HL-60 (cell line): ENCODE results near the gene CYSTM1.

ENCODE experiments used
- DNase-seq, 2 experiments: peaks; one replicate each; pipeline ENCODE4 v3.0.0-alpha.2; 2010 to 2020; ENCODE audit warnings: low read depth in 1 of 2, low spot score in 1 of 2
- H3K27ac ChIP-seq: fragments of 250-450 bp; sonication (Bioruptor Pico); replicated peaks from 2 replicates; pipeline ENCODE4 v1.5.1; 2020; ENCODE audit warnings: mild to moderate bottlenecking, moderate library complexity
- H3K27me3 ChIP-seq: fragments of 250-450 bp; sonication (Bioruptor Pico); 2 replicates; pipeline ENCODE4 v1.5.1; 2021; ENCODE audit warnings: mild to moderate bottlenecking, moderate library complexity; ENCODE audit not compliant: insufficient read depth, poor library complexity, severe bottlenecking
- H3K4me3 ChIP-seq: replicated peaks from 2 replicates; pipeline ENCODE4 v1.5.1; 2011; ENCODE audit warnings: mild to moderate bottlenecking, control low read depth, low read length; ENCODE audit not compliant: insufficient read depth
- CTCF ChIP-seq: IDR thresholded peaks from one replicate; pipeline ENCODE4 v1.5.1; 2011; ENCODE audit warnings: low read length, control low read depth, inconsistent platforms; ENCODE audit not compliant: insufficient read depth
- GABPA ChIP-seq: IDR thresholded peaks from 2 replicates; pipeline ENCODE4 v1.6.1; 2012; ENCODE audit warnings: low read depth
- POLR2AphosphoS5 ChIP-seq: IDR thresholded peaks from 2 replicates; pipeline ENCODE4 v1.6.1; 2012; ENCODE audit warnings: low read depth
- SPI1 ChIP-seq: IDR thresholded peaks from 2 replicates; pipeline ENCODE4 v1.6.1; 2012; ENCODE audit warnings: low read depth, mild to moderate bottlenecking, borderline replicate concordance
- TF ChIP-seq, protein P1 (sequence below): IDR thresholded peaks from 2 replicates; pipeline ENCODE4 v1.6.1; 2012; ENCODE audit warnings: low read depth; ENCODE audit not compliant: insufficient replicate concordance

CYSTM1 gene

GRCh38 chr5:140262221-140262620 lies 87.2 kb downstream of the CYSTM1 start:
- no peak for DNase-seq
- TF ChIP-seq CTCF (no peak), POLR2AphosphoS5 (no peak), GABPA (no peak), SPI1 (no peak)
- TF ChIP-seq, protein P1, sequence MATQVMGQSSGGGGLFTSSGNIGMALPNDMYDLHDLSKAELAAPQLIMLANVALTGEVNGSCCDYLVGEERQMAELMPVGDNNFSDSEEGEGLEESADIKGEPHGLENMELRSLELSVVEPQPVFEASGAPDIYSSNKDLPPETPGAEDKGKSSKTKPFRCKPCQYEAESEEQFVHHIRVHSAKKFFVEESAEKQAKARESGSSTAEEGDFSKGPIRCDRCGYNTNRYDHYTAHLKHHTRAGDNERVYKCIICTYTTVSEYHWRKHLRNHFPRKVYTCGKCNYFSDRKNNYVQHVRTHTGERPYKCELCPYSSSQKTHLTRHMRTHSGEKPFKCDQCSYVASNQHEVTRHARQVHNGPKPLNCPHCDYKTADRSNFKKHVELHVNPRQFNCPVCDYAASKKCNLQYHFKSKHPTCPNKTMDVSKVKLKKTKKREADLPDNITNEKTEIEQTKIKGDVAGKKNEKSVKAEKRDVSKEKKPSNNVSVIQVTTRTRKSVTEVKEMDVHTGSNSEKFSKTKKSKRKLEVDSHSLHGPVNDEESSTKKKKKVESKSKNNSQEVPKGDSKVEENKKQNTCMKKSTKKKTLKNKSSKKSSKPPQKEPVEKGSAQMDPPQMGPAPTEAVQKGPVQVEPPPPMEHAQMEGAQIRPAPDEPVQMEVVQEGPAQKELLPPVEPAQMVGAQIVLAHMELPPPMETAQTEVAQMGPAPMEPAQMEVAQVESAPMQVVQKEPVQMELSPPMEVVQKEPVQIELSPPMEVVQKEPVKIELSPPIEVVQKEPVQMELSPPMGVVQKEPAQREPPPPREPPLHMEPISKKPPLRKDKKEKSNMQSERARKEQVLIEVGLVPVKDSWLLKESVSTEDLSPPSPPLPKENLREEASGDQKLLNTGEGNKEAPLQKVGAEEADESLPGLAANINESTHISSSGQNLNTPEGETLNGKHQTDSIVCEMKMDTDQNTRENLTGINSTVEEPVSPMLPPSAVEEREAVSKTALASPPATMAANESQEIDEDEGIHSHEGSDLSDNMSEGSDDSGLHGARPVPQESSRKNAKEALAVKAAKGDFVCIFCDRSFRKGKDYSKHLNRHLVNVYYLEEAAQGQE = no peak
- no peak overlapping the region for H3K27ac ChIP-seq
- no peaks in the 10 kb centered on the region for H3K27me3 ChIP-seq
- no peak overlapping the region for H3K4me3 ChIP-seq

DNA sequence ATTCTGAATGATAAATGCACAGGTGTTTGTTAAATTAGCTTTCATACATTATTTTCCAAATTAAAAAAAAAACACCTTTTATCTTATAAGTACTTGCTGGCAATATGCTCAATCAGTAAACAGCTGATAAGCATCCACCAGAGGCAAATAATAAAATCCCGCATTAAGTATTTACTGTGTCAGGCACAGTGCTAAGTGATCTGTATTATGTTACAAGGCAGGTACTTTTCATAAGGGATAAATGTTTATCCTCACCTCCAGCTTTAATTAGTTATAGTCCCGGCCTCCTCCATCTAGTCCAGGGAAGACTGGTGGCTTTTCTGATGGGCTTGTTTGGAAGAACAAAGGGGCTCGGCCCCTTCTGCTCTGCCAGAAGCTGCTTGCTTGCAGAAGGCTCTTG lies 87.9 kb downstream of the CYSTM1 start:
- no peak for TF ChIP-seq POLR2AphosphoS5
- TF ChIP-seq SPI1 = no peak
- TF ChIP-seq, protein P1 = no peak
- no peak for TF ChIP-seq CTCF
- no peak for TF ChIP-seq GABPA
- Histone ChIP-seq H3K4me3 (no peak overlapping the region), H3K27me3 (no peaks in the 10 kb centered on the region), H3K27ac (no peak overlapping the region)
- DNase-seq = no peak

DNA sequence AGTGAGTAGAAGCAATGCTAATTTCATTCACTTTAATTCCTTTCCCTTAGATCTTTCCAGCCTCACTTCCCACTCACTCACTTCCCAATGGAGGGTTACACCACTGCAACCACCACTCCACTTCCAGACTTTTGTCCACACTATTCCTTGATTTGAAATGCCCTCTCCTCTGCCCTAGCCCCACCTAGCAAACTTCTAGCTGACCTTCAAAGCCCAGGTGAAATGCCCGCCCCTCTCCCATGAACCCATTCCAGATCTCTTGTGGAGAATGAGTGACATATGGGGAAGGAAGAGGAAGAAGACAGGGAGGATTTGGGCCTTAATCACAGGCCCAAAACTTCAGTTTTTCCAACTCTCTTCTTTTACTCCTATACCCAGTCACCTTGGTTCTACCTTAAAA lies 90.9 kb downstream of the CYSTM1 start:
- DNase-seq = no peak
- no peak overlapping the region for H3K4me3 ChIP-seq
- no peaks in the 10 kb centered on the region for H3K27me3 ChIP-seq
- no peak for TF ChIP-seq SPI1
- TF ChIP-seq, protein P1 = no peak
- no peak for TF ChIP-seq GABPA
- no peak for TF ChIP-seq POLR2AphosphoS5
- no peak for TF ChIP-seq CTCF
- H3K27ac ChIP-seq = no peak overlapping the region
